Measurements from ENCODE around the gene CLK4.

The CLK4 gene

GRCh38 chr5:178619390-178619789 is 7.5 kb downstream of the CLK4 start:
- no peak for TF ChIP-seq CTCF (IDR thresholded peaks at IDR 0.05)

GRCh38 chr5:178612299-178612698 is 14.6 kb downstream of the CLK4 start:
- no peak for TF ChIP-seq CTCF (IDR thresholded peaks at IDR 0.05)

GRCh38 chr5:178606269-178606668 is 20.6 kb downstream of the CLK4 start:
- no peak for TF ChIP-seq CTCF (IDR thresholded peaks at IDR 0.05)

GRCh38 chr5:178605788-178606187 is 21.1 kb downstream of the CLK4 start:
- TF ChIP-seq CTCF (IDR thresholded peaks at IDR 0.05): no peak

GRCh38 chr5:178602752-178603151 is 24.1 kb downstream of the CLK4 start:
- no peak for TF ChIP-seq CTCF (IDR thresholded peaks at IDR 0.05)

GRCh38 chr5:178595750-178596149 is 31.1 kb downstream of the CLK4 start:
- TF ChIP-seq CTCF (IDR thresholded peaks at IDR 0.05): no peak

- no peak for TF ChIP-seq CTCF (IDR thresholded peaks at IDR 0.05)
Observed at GRCh38 chr5:178595150-178595549, 31.7 kb downstream of the CLK4 start.

- TF ChIP-seq CTCF (IDR thresholded peaks at IDR 0.05): peak; percentile 36; the same call in 1 of the 2 replicates
Observed at GRCh38 chr5:178590924-178591423, 35.9 kb downstream of the CLK4 start.
